Fibroblast of skin of right quadriceps (primary cell): ENCODE data around the gene GPC6.

ENCODE experiments used
- DNase-seq: peaks from one replicate; pipeline ENCODE4 v3.0.0-alpha.2; 2013

The GPC6 gene

GRCh38 chr13:94454334-94454733, 1227.7 kb downstream of the GPC6 start:
- DNase-seq: no peak

- no peak for DNase-seq
Observed at GRCh38 chr13:94454906-94455305, 1228.3 kb downstream of the GPC6 start.

GRCh38 chr13:94455414-94455813, 1228.8 kb downstream of the GPC6 start:
- DNase-seq: no peak
